ENCODE measurements around the gene LPCAT3.

Gene LPCAT3

DNA sequence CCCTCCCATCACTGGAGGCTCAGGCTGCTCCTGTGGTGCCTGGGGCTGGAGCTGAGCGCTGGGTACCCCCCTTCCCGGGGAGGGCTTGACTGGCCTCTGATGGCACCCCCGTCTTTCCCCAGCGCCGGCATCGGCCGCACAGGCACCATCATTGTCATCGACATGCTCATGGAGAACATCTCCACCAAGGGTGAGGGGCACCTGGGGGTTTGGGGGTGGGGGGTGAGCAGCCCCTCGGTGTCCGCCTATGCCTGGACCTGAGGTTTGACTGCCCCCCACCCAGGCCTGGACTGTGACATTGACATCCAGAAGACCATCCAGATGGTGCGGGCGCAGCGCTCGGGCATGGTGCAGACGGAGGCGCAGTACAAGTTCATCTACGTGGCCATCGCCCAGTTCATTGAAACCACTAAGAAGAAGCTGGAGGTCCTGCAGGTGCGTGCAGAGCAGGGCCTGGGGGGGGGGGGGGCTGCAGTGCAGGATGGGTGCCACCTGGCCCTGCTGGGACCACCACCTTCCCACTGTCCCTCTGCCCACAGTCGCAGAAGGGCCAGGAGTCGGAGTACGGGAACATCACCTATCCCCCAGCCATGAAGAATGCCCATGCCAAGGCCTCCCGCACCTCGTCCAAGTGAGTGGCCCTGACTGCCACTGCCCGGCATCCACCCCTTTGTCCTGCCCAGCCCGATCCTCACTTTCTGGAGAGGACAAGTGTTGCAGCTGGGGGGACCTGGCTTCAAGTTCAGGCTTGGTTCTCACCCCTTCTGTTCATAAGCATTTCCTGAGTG lies 58.3 kb downstream of the LPCAT3 start:
- peak overlapping the region; percentile 49 for H3K4me3 ChIP-seq (replicated peaks; ENCODE audit: low read depth, low read length)
- H3K27me3 ChIP-seq (replicated peaks; ENCODE audit: control insufficient read depth, insufficient read depth, low read length): no peaks in the 10 kb centered on the region
- DNase-seq (ENCODE audit: extremely low read depth, insufficient read length): no peak
- TF ChIP-seq, protein P1, sequence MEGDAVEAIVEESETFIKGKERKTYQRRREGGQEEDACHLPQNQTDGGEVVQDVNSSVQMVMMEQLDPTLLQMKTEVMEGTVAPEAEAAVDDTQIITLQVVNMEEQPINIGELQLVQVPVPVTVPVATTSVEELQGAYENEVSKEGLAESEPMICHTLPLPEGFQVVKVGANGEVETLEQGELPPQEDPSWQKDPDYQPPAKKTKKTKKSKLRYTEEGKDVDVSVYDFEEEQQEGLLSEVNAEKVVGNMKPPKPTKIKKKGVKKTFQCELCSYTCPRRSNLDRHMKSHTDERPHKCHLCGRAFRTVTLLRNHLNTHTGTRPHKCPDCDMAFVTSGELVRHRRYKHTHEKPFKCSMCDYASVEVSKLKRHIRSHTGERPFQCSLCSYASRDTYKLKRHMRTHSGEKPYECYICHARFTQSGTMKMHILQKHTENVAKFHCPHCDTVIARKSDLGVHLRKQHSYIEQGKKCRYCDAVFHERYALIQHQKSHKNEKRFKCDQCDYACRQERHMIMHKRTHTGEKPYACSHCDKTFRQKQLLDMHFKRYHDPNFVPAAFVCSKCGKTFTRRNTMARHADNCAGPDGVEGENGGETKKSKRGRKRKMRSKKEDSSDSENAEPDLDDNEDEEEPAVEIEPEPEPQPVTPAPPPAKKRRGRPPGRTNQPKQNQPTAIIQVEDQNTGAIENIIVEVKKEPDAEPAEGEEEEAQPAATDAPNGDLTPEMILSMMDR (IDR thresholded peaks at IDR 0.05; ENCODE audit: insufficient read depth, low read length, poor library complexity, severe bottlenecking): no peak
- peaks cover 54% of the 10 kb centered on the region for H3K36me3 ChIP-seq (ENCODE audit: control insufficient read depth, insufficient read depth, low read length)

DNA sequence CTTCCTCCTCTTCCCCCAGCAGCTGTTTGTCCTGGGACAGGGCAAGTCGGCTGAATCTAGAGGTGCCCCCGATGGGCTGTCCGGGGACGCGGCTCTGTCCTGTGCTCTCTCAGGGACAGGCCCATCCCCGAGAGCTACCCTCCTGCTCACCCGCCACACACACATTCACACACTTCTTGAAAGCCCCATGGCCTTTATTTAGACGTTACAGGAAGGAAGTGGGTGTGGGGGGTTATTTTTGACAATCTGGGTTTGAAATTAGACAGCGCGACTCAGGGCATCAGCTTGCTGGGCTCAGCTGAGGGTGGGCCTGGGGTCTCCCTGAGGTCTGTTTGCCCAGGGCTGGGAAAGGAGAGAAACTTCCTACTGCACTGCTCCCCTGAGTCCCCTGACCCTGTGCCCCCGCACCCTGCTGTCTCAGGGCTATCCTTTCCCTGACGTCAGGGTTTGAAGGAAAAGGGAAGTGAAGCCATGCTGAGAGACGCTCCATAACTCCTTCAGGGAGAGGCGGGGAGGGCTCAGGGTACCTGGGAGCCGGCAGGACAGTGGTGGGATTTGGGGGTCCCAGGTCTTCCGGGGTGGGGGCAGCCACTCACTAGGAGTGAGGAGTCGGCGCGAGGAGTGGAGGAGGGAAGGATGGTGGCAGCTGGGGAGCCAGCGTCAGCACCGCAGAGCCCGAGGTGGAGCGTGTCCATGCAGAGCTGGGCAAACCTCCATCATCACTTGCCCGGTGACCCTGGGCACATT lies 59.0 kb downstream of the LPCAT3 start:
- Histone ChIP-seq H3K36me3 (ENCODE audit: control insufficient read depth, insufficient read depth, low read length) (peaks cover 57% of the 10 kb centered on the region), H3K4me3 (replicated peaks; ENCODE audit: low read depth, low read length) (peak overlapping the region; percentile 49), H3K27me3 (replicated peaks; ENCODE audit: control insufficient read depth, insufficient read depth, low read length) (no peaks in the 10 kb centered on the region)
- DNase-seq (ENCODE audit: extremely low read depth, insufficient read length): peak; percentile 85
- TF ChIP-seq, protein P1 (IDR thresholded peaks at IDR 0.05; ENCODE audit: insufficient read depth, low read length, poor library complexity, severe bottlenecking): no peak

DNA sequence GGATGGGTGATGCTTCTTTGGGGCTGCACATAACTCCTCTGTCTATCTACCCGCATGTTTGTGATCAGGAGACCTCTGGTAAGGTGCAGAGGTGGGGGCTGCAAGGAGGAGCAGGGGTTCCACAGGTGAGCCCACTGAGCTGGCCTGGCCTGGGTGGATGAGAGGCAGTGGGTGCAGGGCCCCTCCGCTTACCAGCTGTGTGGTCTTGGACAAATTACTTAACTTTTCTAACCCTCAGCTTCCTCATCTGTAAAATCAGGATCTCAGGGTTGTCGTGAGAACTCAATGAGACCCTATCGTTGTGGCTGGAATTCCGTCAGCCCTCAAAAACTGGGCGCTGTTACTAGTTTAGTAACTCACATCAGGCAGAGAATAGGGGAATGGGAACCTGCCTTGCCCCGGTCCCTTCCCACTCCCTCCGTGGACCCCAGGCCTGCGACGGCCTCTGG lies 59.6 kb downstream of the LPCAT3 start:
- no peak for DNase-seq (ENCODE audit: extremely low read depth, insufficient read length)
- no peaks in the 10 kb centered on the region for H3K27me3 ChIP-seq (replicated peaks; ENCODE audit: control insufficient read depth, insufficient read depth, low read length)
- peak overlapping the region; percentile 35 for H3K4me3 ChIP-seq (replicated peaks; ENCODE audit: low read depth, low read length)
- H3K36me3 ChIP-seq (ENCODE audit: control insufficient read depth, insufficient read depth, low read length): peaks cover 56% of the 10 kb centered on the region
- TF ChIP-seq, protein P1 (IDR thresholded peaks at IDR 0.05; ENCODE audit: insufficient read depth, low read length, poor library complexity, severe bottlenecking): no peak

DNA sequence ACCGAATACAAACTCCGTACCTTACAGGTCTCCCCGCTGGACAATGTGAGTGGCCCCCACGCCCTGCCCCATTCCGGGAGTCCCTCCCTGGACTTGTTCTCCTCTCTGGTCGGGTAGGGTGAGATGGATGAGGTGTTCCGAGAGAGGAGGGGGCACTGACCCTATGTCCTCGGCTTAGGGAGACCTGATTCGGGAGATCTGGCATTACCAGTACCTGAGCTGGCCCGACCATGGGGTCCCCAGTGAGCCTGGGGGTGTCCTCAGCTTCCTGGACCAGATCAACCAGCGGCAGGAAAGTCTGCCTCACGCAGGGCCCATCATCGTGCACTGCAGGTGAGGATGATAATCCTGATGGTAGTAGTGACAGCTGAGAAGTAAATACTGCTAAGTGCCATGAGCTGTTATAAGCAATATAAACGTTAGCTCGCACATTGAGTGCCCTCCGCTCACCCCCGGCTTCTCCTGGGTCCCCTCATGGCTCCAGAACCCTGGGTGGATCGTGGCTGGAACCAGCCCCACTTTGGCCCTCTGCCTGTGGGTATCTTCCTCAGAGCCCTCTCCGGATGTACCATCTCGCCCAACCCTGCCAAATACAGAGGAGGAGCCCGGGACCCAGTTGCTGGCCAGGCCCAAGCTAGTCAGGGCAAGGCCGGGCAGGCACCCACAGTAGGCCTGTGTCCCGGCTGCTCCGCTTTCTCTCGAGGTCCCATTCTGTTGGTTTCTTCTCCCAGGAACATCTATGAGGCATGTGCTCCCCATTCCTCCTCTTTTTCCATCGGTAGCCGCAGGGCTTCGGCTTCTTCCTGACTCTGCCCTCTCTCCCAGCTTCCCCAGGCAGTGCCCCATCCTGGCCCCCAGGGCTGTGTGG lies 60.3 kb downstream of the LPCAT3 start:
- no peaks in the 10 kb centered on the region for H3K27me3 ChIP-seq (replicated peaks; ENCODE audit: control insufficient read depth, insufficient read depth, low read length)
- H3K36me3 ChIP-seq (ENCODE audit: control insufficient read depth, insufficient read depth, low read length): peaks cover 58% of the 10 kb centered on the region
- H3K4me3 ChIP-seq (replicated peaks; ENCODE audit: low read depth, low read length): peak overlapping the region; percentile 35
- no peak for DNase-seq (ENCODE audit: extremely low read depth, insufficient read length)
- TF ChIP-seq, protein P1 (IDR thresholded peaks at IDR 0.05; ENCODE audit: insufficient read depth, low read length, poor library complexity, severe bottlenecking): no peak

DNA sequence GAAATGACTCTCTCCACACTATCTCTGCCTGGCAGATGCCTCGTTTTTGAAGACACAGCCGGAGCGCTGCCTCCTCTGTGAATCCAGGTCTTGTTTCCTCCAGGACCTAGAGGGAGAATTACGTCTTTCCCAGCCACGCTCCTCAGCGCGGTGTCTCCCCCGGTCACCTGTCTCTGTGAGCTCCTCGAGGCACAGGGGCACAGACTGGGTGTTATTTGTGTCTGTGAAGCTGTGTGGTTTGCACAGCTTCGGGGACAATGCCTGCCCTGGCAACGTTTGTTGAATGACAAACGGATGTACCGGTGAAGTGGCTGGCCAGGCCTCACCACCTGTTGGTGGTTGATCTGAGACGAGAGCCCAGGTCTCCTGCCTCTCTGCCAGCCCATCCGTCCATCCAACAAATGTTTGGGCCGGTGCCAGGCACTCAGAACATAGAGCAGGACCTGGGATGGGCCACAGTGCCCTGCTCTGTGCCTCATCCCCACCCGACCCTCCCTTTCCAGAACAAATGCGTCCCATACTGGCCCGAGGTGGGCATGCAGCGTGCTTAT lies 61.0 kb downstream of the LPCAT3 start:
- peaks cover 65% of the 10 kb centered on the region for H3K36me3 ChIP-seq (ENCODE audit: control insufficient read depth, insufficient read depth, low read length)

More for the DNA sequence above, 61.0 kb downstream of the LPCAT3 start:
- TF ChIP-seq, protein P1 (IDR thresholded peaks at IDR 0.05; ENCODE audit: insufficient read depth, low read length, poor library complexity, severe bottlenecking): no peak
- no peak for DNase-seq (ENCODE audit: extremely low read depth, insufficient read length)
- peak overlapping the region; percentile 35; the same call in 1 of the 2 replicates for H3K4me3 ChIP-seq (replicated peaks; ENCODE audit: low read depth, low read length)
- no peaks in the 10 kb centered on the region for H3K27me3 ChIP-seq (replicated peaks; ENCODE audit: control insufficient read depth, insufficient read depth, low read length)
